WI38 (cell line): ENCODE measurements around the gene ROBO2.

Experiments used
- H3K4me3 ChIP-seq: 2 replicates; pipeline ENCODE4 v1.5.1; 2011; ENCODE audit warnings: low read depth, mild to moderate bottlenecking, control low read depth, low read length
- CTCF ChIP-seq: IDR thresholded peaks from 2 replicates; pipeline ENCODE4 v1.5.1; 2012; ENCODE audit warnings: low read depth, mild to moderate bottlenecking, control low read depth, low read length

The ROBO2 gene

GRCh38 chr3:77685713-77686112, 645.8 kb downstream of the ROBO2 start:
- no peak overlapping the region for H3K4me3 ChIP-seq
- no peak for TF ChIP-seq CTCF

GRCh38 chr3:77686560-77686959, 646.7 kb downstream of the ROBO2 start:
- no peak for TF ChIP-seq CTCF
- no peak overlapping the region for H3K4me3 ChIP-seq

GRCh38 chr3:77687545-77687944, 647.6 kb downstream of the ROBO2 start:
- TF ChIP-seq CTCF = no peak
- H3K4me3 ChIP-seq = no peak overlapping the region

GRCh38 chr3:77690284-77690845, 650.5 kb downstream of the ROBO2 start:
- no peak overlapping the region for H3K4me3 ChIP-seq
- no peak for TF ChIP-seq CTCF

- H3K4me3 ChIP-seq = no peak overlapping the region
- TF ChIP-seq CTCF = no peak
Observed at GRCh38 chr3:77693147-77693546, 653.2 kb downstream of the ROBO2 start.

GRCh38 chr3:77699125-77699691, 659.3 kb downstream of the ROBO2 start:
- no peak for TF ChIP-seq CTCF
- no peak overlapping the region for H3K4me3 ChIP-seq
